HG03565 (cell line): ENCODE results near the gene C16orf92.
"Not testable (repeated sequence)": the region's sequence is repeated elsewhere in the genome, so short reads cannot be mapped to it uniquely, and the experiment has no call there.

Experiments used
- ATAC-seq: cut with Tn5 transposase; IDR thresholded peaks from one replicate; pipeline ENCODE4 v1.9.1; 2021; ENCODE audit warnings: mild to moderate bottlenecking, moderate library complexity; ENCODE audit not compliant: unreplicated experiment

C16orf92 gene

DNA sequence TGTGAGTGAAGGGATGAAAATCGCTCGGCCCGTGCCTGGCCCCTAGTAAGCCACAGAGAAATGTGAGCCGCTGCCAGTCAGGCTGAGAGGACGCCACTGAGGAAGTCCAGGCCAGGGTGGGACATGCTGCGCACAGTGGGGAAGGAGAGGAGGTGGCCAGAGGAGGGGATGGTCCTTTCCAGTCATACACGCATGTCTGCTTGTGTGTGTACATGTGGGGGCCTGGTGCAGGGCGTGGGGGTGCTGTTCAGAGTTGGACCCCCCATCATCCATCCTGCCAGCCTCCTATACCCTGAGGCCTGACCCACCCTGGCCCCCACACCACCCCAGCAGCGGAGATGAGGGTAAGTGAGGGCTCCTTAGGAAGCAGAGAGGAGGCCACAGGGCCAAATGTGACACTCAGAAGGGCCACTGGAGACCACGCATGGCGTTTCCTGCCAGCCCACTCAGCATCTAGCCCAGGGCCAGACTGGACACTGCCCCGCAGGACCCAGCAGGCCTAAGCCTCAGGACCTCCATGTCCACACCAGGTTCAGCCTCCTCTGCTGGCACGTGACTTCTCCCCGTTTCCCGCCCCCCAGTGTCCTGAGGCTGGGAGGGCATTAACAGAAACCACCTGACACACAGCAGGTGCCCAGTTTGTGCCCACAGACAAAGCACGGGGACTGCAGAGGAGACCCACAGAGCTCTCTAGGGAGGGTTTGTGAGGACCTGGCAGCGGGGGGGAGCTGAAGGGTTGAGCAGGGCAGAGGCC is 19.2 kb upstream of the C16orf92 start:
- ATAC-seq: no peak

- ATAC-seq: no peak
Observed at GRCh38 chr16:30004424-30004776, 18.6 kb upstream of the C16orf92 start.

DNA sequence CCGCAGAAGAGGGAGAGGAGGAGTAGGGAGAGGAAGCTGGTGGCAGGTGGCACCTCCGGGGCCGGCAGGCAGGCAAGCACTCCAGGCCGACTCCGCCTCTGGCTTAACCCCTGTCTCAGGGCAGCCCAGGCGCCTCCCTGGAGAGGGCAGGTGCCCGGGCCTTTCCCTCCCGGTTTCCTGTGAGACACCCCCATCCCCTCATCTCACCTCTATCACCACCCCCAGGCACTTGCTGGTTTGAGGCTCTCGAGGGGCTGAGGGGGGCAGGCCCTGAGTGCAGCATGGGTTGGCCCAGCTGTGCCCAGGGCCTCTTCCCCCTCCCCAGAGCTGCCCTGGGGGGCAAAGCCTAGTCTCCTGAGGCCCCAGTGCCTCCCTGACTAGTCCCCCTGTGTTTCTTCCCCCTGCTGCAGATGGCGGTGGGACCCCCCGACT is 18.2 kb upstream of the C16orf92 start:
- ATAC-seq: no peak

DNA sequence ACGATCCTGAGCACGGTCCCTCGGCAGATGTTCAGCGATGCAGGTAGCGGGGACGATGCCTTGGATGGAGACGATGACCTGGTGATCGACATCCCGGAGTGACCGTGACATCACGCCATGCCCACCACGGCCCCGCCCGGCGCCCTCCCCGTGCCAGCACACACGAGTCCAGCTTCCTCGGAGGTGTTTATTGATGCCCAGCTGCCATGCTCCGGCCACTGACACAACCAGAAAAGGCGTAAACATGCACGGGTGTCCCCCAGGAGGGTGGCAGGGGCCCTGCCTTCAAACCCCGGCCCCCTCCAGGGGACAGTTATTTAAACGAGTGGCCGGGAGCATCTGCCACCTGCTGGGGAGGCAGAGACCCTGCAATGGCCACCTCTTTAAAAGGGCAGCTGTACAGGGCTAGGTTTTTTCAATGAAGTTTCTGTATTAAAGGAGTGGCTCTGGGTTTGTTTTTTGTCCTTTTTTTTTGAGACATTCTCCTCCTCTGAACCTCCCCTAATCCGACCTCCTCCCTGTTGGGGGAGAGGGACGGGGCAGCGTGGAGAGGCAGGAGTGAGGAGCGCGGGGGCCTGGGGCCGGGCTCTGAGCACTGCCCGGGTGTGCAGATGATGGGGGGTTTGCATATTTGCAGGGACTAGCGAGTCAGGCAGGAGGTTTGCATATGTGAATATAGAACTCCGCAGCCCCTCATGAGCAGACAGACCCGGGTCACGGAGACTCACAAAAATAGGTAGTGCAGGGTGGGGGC is 17.5 kb upstream of the C16orf92 start:
- no peak for ATAC-seq

- ATAC-seq: no peak
Observed at GRCh38 chr16:30006095-30006473, 16.9 kb upstream of the C16orf92 start.

DNA sequence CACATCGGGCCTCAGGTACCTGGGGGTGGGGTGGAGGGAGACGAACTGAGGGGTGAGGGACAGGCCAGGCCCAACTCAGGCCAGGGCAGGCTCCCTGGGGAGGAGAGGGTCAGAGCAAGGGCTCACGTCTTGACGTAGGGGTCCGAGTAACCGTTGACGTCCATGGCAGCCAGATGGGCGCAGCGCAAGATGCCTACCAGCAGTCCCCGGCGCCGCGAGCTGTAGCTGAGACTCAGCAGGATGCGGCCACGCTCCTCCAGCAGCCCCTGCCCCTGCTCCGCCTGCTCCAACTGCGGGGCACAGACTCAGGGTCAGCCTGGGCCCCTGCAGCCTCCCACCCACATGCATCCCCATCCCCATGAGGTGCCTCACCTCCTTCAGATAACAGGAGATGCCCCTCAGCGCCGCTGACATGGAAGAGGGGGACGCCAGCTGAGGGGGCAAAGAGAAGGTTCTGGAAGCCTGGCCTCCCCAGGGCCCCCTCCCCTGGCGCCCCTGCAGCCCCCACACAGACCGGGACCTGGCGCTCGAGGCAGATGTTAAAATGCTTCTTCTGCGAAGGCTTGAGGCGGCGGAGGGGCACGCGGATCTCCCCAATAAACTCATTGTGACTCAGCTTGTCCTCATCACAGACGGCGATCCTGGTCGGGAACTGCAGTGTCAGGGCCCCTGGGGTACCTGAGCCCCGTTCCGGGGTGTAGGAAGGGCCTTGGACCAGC is 16.2 kb upstream of the C16orf92 start:
- ATAC-seq: no peak

DNA sequence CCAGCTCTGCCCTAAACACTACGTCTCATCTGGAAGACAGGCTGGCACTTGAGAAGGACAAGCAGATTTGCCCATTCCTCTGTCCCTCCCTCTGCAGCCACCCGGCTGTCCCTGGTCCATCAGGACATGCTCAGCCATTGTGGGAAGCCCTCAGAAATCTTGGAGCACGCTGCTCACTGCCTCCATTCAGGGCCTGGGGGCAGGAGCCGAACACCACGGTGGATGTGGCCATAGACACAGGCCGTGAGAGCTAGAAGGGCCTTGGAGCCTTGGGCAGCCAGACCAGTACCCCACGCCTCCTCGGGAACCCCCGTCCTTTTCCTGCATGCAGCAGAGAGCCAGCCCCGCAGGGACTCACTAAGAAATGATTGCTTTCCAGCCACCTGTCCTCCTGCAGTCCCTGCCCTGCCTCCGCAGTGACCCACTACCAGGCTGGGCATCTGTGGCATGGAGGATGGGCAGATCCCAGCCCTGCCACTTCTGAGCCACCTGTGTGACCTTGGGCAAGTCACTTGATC is 15.6 kb upstream of the C16orf92 start:
- no peak for ATAC-seq

DNA sequence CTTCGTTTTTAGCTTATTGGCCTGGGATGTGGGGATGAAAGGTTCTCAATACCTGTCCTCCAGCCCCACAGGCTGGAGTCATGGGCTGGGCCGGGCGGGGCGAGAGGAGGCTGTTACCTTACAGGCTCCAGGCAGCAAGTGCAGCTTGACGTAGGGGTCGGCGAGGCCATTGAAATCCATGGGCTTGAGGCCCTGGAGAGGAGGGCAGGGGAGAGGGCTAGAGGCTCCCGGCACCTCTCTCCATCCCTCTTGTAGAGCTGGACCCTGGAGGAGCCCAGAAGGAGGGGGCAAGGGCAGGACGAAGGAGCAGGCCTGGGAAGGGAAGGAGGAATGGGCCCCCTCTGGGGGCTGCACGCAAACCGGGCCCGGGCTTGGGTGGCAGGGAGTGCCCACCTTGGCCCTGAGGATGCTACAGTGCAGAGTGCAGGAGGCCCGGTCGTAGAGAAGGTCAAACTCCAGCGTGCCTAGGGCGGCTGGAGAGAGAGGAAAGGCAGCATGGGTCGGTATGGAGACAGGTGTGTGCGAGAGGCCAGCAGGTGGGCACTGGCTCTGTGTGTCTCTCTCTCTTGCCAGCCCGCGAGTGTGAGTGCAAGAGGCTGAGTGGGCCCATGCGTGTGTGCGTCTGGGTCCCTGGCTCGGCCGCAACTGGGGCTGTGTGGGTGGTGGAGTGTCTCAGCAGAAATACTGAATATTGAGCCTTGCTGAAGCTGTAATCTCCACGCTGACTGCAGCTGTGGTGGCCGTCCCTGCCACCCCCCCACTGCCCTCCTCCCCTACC is 13.7 kb upstream of the C16orf92 start:
- no peak for ATAC-seq

- ATAC-seq: no peak
Observed at GRCh38 chr16:30009990-30010843, 12.8 kb upstream of the C16orf92 start.

DNA sequence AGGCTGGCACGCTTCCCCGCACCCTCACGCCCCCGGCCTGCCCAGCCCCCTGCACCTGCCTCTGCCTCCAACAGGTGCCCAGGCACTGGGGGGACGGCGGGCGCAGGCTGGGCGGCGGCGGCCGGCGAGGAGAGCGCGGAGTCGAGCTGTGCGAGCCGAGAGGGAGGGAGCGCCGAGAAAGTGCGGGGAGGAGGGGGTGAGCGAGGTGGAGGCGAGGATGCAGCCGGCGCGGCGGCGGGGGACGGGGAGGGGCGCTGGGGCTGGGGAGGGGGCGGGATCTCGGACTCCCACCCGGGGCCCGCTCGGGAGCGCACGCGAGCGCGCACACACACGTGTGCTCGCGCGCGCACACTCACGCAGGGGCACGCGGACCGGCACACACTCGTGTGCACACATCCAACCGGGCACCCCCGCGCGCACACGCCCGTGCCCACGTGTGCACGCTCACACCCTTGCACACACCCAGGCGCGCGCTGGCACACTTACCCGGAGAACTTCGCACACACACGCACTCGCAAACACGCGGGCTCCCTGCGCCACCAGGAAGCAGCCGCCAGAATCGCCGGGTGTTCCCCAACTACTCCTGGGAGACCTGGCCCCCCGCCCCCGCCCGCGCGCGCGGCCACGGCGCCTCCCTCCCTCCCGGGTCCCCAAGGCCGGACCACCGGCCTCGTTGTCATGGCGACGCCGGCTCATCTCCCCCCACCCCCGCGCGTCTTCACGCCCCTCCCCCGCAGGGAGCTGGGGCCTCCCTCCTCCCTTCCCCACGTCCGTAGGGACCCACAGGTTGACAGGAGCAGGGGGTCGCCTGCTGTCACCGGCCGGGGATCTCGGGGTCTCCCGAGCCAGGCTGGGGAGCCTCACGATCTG is 11.9 kb upstream of the C16orf92 start, which contains the start of gene DOC2A:
TSS of gene DOC2A (minus strand) at position 184 of the 870 bp plus-strand sequence. CDS start 805 bp downstream, outside the sequence.
- no peak for ATAC-seq

DNA sequence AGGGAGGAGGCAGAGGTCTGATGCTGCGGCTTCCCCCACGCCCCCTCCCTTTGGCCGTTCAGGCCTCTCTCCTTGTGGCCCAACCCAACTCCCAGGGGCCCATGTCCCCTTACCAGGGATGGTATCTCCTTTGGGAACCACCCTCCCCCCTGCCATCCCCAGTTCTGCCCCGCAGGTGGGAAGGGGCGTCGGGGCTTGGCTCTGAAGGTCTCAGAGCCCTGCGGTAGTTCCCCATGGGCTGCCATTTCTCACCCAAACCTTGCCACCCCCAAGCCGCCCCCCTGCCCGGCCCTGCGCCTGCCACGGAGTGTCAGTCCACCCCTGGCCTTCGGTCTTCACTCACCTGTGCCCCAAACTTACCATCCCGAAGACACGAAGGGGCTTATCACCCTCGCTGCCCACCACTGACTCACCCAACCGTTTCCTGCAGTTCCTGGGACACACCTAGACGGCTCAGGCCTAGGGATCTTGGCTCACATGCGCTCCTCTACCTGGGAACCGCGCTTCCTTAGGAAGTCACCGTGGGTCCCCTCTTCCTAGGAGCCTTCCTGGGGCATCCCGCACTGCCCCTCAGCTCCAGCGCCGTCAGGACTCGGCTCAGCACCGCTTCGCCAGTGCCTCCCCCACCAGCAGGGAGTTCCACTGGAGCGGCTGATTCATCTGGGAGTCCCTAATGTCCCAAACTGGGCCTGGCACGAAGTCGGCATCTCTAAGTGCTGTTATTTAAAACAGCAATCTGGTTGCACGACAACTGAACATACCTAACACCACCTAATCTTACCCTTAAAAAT is 11.1 kb upstream of the C16orf92 start:
- no peak for ATAC-seq

- ATAC-seq: not testable (repeated sequence)
Observed at GRCh38 chr16:30012598-30012997, 10.4 kb upstream of the C16orf92 start.

DNA sequence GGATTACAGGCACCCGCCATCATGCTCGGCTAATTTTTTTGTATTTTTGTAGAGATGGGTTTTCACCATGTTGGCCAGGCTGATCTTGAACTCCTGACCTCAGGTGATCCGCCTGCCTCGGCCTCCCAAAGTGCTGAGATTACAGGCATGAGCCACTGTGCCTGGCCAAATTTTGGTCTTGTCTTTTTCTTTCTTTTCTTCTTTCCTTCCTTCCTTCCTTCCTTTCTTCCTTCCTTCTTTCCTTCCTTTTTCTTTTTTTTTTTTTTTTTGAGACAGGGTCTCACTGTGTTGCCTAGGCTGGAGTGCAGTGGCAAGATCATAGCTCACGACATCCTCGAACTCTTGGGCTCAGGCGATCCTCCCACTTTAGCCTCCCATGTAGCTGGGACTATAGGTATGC is 7.5 kb upstream of the C16orf92 start:
- ATAC-seq: not testable (repeated sequence)

GRCh38 chr16:30016555-30017276 is 6.3 kb upstream of the C16orf92 start:
- no peak for ATAC-seq

DNA sequence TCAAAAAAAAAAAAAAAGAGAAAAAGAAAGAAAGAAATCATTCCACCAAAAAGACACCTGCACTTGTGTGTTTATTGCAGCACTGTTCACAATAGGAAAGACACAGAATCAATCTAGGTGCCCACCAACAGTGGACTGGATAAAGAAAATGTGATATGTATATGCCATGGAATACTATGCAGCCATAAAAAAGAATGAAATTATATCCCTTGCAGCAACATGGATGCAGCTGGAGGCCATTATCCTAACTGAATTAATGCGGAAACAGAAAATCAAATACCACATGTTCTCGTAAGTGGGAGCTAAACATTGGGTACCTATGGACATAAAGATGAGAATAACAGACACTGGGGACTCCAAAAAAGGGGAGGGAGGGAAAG is 5.7 kb upstream of the C16orf92 start:
- no peak for ATAC-seq

GRCh38 chr16:30017937-30018336 is 5.1 kb upstream of the C16orf92 start:
- ATAC-seq: not testable (repeated sequence)

GRCh38 chr16:30018731-30019158 is 4.3 kb upstream of the C16orf92 start:
- ATAC-seq: no peak
